GM19372 (cell line): ENCODE data around the gene ZNF423.

ENCODE experiments used
- ATAC-seq: cut with Tn5 transposase; IDR thresholded peaks from one replicate; pipeline ENCODE4 v1.9.1; 2021; ENCODE audit warnings: mild to moderate bottlenecking, low read depth, moderate library complexity; ENCODE audit not compliant: unreplicated experiment

ZNF423 gene

DNA sequence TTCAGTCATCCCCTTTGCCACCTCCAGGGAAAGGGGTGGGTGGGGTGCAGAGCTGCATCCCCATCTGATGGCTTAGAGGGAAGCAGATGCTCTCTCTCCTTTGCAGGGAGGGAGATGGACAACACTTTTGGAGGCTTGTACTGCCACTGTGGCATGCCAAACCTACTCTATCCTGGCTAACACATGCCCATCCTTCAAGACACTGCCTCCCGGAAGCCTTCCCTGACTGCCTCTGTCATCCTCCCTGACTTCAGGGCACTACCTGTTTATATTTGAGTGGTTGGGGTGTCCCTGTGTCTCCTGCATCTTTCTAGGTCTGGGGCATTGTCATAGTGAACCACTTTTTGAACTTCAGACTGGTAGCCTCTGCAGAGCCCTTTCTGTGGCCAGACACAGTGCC is 202.3 kb downstream of the ZNF423 start:
- ATAC-seq: no peak

DNA sequence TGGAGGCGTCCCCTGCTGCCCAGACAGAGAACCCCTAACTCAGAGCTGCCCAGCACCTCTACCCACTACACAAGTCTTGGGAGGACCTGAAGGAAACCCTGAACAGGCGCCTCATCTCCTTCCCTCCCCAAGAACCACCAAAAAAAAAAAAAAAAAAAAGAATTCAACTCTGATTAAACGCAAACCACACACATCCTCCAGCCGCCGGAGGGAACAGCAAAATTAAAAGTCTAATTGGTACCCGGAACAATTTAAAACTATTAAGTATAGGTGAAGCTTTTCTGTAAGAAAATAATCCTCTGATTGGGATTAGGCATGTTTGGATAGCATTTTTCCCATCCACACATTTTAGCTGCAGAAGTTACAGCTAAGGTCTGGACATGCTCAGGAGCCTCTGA is 202.7 kb downstream of the ZNF423 start:
- ATAC-seq: no peak

DNA sequence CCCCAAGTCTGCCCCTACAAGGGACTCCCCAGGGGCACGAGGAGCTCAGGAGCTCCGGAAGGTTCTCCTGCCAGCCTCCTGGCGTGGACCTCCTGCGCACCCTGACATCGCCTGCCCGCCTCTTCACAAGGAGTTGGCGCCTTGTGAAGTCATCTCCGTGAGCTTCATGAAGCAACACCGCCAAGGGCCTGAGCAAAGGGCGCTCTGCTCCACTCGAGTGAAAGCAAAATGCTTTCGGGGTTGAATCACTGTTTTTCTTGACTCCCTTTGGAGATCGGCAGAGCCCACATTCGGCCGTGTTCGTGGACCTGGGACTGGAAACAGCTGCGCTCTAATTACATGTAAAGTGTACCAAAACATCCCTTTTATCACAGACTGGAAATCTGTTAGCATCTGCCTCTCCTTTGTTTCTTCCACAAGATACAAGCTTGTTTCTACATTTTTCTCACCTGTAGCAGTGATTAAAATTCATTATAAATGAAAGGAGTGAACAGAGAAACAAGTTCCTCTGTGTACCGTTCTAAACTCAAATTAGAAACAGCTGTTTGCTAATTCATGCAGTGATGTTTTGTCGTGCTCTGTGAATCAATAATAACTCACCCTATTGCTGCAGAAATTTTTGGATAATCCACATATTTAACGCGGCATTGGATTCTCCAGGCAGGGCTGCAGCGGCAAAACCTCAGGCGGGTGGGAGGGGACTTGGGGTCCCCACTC is 203.3 kb downstream of the ZNF423 start:
- ATAC-seq: no peak

DNA sequence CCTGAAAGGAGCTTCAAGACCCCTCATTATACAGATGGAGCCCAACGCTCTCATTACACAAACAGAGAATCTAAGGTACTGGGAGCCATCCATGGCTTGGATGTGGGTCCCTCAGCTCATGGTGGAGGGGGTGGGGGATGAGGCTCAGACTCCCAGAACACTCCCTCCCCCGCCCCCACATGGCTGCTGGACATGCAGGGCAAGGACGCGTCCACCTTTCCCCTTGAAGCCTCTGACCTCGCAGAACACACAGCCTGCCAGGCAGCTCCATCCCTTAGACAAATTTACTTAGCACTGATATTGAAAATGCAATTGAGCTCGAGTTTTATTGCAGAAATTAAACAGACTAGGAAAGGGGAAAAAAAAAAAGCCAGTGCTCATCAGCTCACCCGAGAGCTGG is 203.9 kb downstream of the ZNF423 start:
- ATAC-seq: no peak

DNA sequence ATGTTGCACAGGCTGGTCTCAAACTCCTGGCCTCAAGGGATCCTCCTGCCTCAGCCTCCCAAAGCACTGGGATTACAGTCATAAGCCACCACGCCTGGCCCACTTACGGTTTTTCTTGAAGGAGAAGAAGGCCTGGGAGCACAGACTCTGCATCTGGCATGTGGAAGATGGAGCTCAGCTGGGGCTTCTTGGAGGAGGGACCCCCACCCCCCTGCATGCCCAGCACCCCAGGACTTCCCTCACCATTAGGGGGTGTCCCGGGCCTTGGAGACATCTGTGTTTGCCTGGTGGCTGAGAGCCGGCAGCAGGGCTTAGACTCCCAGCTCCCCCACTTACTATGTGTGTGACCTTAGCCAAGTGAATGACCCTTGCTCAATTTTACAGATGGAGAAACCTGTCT is 204.7 kb downstream of the ZNF423 start:
- no peak for ATAC-seq

DNA sequence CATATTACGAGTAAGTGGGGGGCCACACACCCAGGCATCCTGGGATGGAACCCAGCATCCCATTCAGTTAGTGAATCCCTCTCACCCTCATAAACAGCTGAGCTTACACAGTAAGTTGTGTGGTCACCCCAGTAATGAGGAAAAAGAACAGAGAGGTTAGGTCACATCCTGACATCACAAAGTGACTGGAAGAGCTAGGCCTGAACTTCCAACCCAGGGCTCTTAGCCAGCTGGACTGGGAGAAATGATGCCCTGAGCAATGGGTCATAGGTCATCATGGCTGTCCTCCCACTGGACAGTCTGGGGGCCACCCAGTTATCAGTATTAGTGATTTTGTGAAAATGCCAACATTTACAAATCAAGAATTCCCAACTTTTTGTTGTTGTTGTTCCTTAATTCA is 205.3 kb downstream of the ZNF423 start:
- ATAC-seq: no peak

DNA sequence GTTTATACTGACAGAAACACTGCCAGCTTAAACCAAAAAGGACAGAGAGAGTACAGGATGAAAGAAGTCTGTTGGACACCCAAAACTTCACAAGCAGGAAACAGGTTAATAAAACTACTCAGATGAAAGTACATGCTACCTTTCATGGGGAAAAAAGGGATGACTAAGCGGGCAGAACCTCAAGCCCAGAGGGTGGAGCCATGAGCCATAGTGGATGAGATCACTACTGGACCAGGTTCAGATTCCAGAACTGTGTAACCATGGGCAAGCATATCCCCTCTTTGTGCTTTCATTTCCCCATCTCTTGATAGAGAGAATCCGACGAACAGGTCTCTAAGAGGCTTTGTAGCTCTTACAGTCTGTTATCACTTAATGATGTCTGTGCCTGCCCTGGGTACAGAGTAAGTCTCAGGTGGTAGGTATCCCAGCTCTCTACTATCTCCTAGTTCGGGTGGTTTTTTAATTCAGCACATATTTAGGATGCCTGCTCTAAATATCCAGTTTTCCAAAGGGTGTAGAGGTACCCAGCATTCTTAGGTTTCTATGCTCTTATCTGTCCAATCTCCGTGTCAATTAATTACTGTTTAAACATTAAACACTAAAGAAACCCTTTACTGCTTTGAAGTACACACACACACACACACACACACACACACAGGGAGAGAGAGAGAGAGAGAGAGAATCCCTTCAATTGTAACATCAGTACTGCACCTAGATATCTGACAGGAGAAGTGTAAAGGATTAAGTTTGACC is 206.7 kb downstream of the ZNF423 start:
- ATAC-seq: no peak

DNA sequence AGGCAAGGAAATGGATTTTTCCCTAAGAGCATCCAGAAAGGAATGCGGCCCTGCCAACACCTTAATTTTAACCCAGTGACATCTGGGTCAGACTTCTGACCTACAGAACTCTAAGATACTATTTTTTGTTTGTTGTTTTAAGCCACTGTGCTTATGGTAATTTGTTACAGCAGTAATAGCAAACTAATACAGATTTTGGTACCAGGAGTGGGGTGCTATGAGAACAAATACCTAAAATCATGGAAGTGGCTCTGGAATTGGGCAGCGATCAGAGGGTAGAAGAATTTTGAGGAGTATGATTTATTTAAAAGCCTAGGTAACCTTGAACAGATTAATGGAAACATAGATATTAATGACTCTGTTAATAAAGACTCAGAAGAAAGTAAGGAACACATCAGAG is 208.2 kb downstream of the ZNF423 start:
- no peak for ATAC-seq

DNA sequence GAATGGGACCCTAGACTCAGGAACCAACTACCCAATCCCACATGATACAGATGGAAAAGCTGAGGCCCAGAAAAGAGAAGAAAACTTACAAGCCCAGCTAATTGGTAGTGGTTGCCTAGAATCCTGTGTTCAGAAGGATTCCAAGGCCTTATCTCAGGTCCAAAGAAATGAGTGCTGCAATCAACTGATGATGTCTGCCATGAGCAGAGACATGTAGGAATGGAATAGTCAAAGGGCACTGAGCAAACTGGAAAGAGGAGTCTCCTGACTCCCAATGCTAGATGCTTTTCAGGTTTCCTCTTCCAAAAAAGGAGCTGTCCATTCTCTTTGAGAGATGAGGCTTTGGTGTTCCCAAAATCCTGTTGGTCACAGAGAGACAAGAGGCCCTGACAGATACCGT is 210.6 kb downstream of the ZNF423 start:
- ATAC-seq: no peak

DNA sequence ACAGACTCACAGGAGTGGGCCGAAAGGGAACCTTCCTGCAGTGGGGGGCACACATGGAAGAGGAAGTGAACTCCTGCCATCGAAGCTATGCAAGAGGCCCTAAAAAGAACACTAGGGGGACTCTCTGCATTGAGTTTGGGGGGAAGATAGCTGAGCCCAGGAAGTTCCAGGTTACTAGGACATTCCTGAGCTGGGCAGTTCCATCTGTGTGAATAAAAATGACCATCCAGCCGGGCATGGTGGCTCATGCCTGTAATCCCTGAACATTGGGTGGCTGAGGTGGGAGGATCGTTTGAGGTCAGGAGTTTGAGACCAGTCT is 211.8 kb downstream of the ZNF423 start:
- no peak for ATAC-seq

DNA sequence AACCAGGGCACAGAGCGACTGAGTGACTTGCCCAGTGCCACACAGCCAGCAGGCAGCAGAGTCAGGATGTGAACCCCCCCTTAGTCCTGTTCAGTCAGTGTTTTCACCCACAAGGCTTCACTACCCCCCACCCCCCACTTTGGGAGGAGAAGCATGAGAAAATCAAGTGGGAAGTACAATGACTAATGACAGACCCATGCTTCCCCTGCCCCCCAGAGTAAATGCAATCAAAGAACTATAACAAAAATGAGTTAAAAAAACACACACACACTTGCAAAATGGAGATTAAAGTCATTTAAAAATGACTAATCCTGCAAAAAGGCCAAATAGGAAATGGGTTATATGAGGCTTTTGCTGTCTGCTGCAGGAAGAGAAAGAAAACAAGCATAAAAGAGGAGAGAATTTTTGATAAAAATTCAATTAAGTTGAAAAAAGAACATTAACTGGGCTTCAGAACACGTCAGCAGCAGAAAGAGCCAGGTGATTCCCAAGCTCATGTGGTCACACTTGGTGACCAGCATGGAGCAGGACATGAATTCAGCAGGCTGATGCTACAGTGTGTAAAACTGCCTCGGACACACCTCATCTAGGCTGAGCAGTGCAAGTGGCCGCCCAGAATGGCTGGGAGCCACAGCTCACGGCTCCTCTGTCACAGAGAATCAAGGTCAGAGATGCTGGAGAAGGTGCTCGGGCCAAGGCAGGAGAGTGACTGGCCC is 212.3 kb downstream of the ZNF423 start:
- ATAC-seq: no peak

DNA sequence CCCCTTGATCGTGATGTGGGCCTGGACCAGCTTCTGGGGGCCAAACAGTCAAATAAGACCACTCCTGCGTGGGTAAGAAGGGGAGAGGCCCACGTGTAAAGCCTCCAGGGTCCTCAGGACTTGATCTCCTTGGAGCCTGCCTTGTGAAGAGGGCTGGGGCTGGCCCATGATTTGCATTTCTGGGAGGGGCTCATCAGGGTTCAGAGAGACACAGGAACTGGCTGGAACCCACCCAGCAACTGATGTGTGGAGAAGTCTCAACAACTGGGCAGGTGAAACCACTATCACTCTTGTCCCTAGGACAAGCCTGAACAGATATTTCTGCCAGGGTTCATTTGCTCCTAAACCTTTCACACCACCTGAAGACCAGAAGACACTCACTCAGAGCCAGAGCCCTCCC is 214.7 kb downstream of the ZNF423 start:
- no peak for ATAC-seq

DNA sequence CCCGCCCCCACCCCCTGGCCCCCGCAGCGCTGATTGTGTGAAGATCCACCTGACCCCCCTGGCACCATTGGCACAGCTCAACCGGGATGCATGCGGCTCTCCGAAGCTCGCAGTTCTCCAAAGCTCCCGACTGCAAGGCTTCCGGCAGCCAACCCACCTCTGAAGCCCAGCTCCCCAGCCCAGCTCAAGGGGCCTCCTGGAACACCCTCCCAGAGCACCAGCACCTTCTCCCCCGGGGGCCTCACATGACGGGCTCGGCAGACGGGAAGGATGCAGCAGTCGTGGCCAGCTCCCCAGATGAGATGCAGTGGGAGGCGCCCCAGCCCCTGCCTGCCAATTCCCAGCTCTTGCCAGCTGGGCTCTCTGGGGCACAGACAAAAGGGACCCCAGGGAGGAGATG is 215.3 kb downstream of the ZNF423 start:
- no peak for ATAC-seq

DNA sequence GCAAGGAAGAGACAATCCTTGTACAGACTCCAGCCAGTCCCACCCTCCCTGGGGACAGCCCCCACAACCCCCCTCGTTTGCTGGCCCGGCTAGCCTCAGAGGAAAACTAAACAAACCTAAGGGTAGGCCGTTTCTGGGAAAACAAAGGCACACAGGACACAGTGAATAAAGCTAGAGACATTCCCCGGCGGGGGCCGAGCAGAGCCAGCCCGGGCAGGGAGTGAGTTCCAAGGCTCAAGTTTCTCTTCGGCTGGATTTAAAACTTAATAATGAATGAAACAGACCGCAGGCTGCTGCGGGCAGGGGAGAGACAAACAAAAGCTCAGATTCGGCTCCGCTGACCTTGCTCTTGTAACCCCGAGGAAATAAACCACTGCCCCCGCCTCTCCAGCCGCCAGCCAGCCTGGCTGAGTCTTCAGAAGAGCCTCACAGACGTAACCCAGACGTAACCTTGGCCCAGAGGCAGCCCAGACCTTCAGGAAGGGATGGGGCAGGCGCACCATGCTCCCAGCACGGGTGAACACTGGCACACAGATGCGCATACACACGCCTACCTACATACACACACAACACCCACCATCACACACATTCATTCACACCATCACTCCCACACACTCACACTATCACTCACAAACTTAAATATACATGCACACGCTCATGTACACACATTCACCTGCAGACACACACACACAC is 216.0 kb downstream of the ZNF423 start:
- no peak for ATAC-seq

DNA sequence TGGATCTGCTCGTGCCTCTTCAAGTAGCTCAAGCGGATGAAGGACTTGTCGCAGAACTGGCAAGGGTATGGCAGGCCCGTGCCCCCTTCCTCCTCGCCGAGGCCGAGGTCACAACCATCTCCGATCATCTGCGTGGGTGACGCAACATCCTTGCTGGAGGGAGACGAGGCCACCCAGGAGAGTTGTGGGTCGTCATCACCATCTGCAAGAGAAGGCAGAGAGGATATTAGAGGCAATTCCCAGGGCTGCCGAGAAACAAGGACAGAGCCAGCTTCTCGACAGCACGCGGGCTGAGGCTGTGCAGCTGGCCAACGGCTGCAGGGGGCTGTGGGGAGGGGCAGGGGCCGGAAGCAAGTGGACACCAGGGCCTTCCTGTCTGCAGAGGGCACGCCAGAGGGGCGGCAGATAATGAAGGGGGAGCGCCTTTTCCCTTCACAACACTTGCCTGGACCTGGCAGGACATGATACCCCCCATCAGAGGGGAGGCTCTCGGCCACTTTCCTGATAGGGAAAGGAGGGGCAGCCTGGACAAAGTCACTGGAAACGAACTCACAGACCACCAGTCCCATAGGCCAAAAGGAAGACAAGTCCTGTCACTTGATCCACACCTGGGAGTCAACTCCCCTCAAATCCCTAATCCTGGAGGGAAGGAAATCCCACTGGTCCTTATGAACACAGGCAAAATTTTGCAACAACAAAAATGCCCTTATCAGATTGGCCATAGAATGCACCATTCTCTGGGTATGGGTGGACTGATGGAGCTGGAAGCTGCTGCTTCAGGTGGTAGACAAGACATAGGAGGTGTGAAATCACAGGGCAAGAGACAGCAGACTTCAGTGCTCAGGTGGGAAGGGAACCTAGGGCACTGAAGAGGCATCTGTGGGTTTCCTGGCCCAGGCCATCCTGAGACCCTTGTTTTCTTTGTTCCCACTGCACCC is 217.0 kb downstream of the ZNF423 start:
- ATAC-seq: no peak

DNA sequence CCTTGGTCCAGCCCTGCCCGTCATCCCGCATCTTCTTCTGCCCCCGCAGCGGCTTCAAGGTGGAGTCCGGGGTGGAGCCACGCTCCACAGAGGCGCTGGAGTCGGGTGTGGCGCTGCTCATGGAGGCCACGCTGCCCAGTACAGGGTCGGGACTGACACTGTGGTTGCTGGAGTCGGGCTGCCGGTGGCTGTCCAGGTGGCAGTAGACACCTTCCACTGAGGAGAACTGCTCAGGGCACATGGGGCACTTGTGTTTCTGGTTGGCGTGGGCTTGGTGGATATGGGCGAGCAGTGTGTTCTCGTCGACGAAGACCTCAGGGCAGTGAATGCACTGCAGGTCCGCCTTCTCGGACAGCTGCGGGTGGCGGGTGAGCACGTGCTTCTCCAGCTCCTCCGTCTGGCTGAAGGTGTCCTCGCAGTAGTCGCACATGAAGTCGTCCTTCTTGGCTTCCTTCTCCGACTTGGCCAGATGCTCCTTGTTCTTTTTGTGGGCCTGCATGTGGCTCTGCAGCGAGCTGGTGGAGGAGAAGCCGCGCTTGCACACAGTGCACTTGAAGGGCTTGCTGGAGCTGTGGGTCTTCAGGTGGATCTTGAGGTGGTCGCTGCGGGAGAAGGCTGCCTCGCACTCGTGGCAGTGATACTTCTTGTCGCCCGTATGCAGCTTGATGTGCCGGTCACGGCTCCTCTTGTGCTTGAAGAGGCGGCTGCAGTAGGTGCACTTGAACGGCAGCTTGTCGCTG is 217.8 kb downstream of the ZNF423 start:
- no peak for ATAC-seq

DNA sequence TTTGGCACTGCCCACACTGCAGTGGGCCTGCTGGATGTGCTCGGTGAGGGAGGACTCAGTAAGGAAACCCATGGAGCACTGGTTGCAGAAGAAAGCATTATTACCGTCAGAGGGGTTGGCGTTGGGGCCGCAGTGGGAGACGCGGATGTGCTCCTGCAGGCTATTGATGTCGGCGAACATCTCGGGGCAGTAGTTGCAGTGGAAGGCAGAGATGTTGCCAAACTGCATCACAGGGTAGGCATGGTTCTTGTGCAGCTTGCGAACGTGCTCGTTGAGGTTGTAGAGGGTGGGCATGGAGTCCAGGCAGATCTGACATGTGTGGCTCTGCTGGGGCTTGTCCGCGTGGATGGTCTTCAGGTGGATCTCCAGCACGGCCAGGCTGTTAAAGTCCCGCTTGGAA is 218.4 kb downstream of the ZNF423 start:
- ATAC-seq: no peak

DNA sequence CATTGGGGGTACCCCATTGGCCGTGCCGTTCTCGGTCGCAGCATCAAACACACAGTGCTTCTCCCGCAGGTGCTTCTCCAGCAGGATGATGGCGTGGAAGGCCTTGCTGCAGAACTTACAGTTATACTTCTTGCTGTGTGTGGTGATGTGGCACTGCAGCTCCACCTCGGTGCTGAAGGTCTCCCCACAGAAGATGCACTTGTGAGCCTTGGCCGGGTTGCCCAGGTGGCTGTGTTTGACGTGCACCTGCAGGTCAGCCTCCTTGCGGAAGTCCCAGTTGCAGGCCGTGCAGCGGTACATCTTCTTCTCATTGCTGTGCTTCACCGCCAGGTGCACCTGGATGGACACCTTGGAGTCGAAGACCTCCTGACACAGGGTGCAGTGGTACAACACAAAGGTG is 219.3 kb downstream of the ZNF423 start:
- ATAC-seq: no peak
